Naive B cell (primary cell): ENCODE results near the gene DLL1. TPM values are rescaled to one million over a fixed set of nuclear protein-coding genes. Genes with fewer than 3 reads are reported as not detected.
A peak's percentile ranks its signal among the peaks of the same experiment; 100 is the strongest.

Experiments
- ATAC-seq, 2 donors: fragments of 150-1000 bp; cut with Tn5 transposase; 2 replicates each; pipeline ENCODE4 v1.10.0; 2021; ENCODE audit warnings: low read depth in 2 of 2, mild to moderate bottlenecking in 2 of 2, moderate library complexity in 2 of 2
- DNase-seq: peaks from one replicate; pipeline ENCODE4 v3.0.0; 2022
- H3K27ac Mint-ChIP-seq, 6 donors: one replicate each; pipeline ENCODE4 v1.8.0; 2020 to 2022; ENCODE audit warnings: mild to moderate bottlenecking in 6 of 6, mixed read lengths in 6 of 6, moderate library complexity in 5 of 6, inconsistent platforms in 2 of 6
- H3K27me3 Mint-ChIP-seq, 3 donors: one replicate each; pipeline ENCODE4 v1.8.0; 2021 to 2022; ENCODE audit warnings: mixed read lengths in 3 of 3, mild to moderate bottlenecking in 1 of 3
- H3K36me3 Mint-ChIP-seq, 2 donors: one replicate each; pipeline ENCODE4 v1.8.0; 2020 to 2022; ENCODE audit warnings: mixed read lengths in 2 of 2, inconsistent platforms in 1 of 2, mild to moderate bottlenecking in 1 of 2
- H3K4me1 Mint-ChIP-seq, 3 donors: one replicate each; pipeline ENCODE4 v1.8.0; 2020 to 2022; ENCODE audit warnings: mixed read lengths in 3 of 3, inconsistent platforms in 1 of 3, mild to moderate bottlenecking in 1 of 3, moderate library complexity in 1 of 3
- H3K4me3 Mint-ChIP-seq, 8 donors: one replicate each; pipeline ENCODE4 v1.8.0; 2020 to 2022; ENCODE audit warnings: mild to moderate bottlenecking in 8 of 8, mixed read lengths in 8 of 8, moderate library complexity in 8 of 8, inconsistent platforms in 2 of 8
- H3K9me3 Mint-ChIP-seq, 7 donors: one replicate each; pipeline ENCODE4 v1.8.0; 2020 to 2022; ENCODE audit warnings: mixed read lengths in 7 of 7, mild to moderate bottlenecking in 5 of 7, inconsistent platforms in 2 of 7, moderate library complexity in 1 of 7
- polyA plus RNA-seq, 6 donors: library from polyadenylated mRNA; unstranded; fragments of 300-500 nt; fragmentation: Illumina TruSeq; gene quantifications; one replicate each; pipeline ENCODE4 v1.2.3, GENCODE V29; 2021; ENCODE audit warnings: low read depth in 6 of 6

The DLL1 gene
- polyA plus RNA-seq, 6 donors from 2014 or later: 0.19 to 1.4 (median 0.98) TPM; not detected in 2

DNA sequence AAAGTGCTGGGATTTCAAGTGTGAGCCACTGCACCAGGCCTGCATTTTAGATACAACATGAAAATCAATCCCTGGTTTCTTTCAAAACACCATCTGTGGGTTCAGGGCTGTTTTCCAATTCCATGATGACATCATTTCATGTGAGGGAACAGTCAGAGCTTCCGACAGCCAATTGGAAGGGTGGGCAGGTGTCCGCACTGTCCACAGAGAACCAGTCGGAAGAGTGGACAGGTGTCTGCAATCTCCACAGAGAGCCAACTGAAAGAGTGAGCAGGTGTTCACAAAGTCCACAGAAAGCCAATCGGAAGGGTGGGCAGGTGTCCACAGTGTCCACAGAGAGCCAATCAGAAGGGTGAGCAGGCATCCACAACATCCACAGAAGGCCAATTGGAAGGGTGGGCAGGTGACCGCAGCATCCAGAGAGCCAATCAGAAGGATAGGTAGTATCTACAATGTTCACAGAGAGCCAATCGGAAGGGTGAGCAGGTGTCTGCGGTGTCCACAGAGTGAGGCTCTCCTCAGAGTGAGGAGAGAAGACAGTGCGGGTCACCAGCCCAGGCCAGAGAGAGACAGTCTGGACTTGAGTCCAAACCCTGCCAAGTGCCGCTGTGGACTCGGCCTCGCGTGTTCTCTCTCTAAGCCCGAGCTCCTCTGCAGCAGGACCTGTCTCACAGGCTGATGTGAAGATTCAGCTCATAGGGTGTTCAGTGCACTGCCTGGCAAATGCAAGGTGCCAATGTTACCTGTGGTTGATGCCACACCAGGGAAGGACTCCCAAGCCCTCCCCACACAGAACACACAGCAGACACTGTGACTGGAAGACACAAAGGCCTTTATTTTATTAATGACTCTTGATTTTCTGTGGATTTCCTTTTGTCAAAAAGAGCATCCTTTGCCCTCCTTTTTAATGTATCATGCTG lies 57.3 kb downstream of the DLL1 start:
- DNase-seq: no peak

More for the DNA sequence above, 57.3 kb downstream of the DLL1 start:
- H3K4me3 Mint-ChIP-seq: no peak overlapping the region
- no peaks in the 10 kb centered on the region for H3K4me1 Mint-ChIP-seq
- H3K27ac Mint-ChIP-seq: peak overlapping the region in 2 of 6 donors; percentile 42 to 52
- no peaks in the 10 kb centered on the region for H3K36me3 Mint-ChIP-seq
- no peaks in the 10 kb centered on the region for H3K9me3 Mint-ChIP-seq
- peaks cover 0 to 6% (median 5%) of the 10 kb centered on the region in 3 donors for H3K27me3 Mint-ChIP-seq
- ATAC-seq: no peak

Other genes with a start within 250 kb of the DLL1 start
- gene FAM120B, start 15.7 kb upstream of the DLL1 start, polyA plus RNA-seq: 10 to 100 TPM in 5 of 6 donors, 1 to 10 TPM in 1; 8.3 to 35.2 (median 27.5) TPM